GM21723 (cell line): Measurements from ENCODE around the gene FAM3A.
"Not testable (repeated sequence)": the region's sequence is repeated elsewhere in the genome, so short reads cannot be mapped to it uniquely, and the experiment has no call there.

ENCODE experiments used
- ATAC-seq: cut with Tn5 transposase; IDR thresholded peaks from one replicate; pipeline ENCODE4 v1.9.1; 2021; ENCODE audit warnings: mild to moderate bottlenecking, moderate library complexity; ENCODE audit not compliant: unreplicated experiment

Gene FAM3A

DNA sequence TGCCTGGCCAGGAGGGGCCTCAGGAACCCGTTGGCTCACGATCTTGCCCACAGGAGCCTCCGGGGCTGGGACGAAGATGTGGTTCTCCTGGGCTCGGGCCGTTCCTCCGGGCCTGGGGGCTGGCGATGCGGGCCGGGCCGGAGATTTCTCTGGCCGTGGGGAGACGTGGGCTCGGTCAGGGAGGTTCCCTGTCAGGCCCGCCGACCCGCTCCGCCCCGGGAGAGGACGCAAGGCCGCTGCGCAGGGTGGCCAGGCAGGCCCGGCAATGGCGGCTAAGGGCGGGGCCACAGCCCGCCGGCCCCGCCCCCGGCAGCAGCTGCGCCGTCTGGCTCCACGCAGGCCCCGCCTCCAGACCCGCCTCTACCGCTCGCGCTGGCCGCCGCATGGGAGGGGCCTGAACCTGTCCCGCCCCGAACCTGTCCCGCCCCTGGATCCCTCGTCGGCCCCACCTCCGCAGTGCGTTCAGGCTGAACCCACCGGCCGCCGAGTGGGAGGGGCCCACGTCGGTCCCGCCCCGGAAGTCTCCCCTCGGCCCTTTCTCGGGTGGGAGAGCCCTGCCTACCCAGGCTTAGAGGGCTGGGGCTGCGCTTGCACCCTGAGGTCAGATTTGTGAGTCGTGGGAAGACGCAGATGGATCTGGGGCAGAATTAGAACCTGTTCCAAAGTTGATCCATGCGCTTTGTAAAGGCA, at the start of gene FAM3A:
Gene FAM3A, minus strand, starts transcription at position 267 of the 690 bp plus-strand sequence. CDS start 460 bp downstream, outside the sequence.
- ATAC-seq = peak; percentile 91

- ATAC-seq = not testable (repeated sequence)
These were observed 46.3 kb upstream of the FAM3A start for GRCh38 chrX:154562295-154562694.

- ATAC-seq = not testable (repeated sequence)
These were observed 44.3 kb upstream of the FAM3A start for GRCh38 chrX:154560326-154560725.

GRCh38 chrX:154558896-154559295, 42.9 kb upstream of the FAM3A start:
- not testable (repeated sequence) for ATAC-seq

DNA sequence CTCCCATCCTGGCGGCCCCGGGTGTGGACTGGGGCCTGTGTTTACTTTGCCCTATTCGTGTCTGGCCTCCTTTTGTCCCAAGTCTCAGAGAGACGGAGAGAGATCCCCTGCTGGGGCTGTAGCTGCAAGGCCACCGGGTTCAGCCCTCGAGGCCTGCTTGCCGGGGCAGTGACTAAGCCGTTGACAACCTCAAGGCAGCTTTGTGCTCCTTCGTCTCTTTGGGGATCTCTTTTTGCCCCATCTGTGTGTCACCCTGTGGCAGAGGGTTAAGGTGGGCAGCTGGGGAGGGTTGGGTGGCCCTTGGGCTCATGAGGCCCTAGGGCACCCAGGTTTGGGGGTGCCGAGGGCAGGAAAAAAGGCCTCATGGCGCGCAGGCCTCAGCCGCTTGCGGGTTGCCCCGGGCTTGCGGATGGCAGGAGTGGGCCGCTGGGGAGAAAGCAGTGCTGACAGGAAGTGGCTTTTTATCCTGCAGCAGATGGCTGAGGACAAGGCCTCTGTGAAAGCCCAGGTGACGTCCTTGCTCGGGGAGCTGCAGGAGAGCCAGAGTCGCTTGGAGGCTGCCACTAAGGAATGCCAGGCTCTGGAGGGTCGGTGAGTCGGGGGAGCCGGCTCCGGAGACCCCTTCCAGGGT, 42.1 kb upstream of the FAM3A start:
- ATAC-seq = not testable (repeated sequence)

DNA sequence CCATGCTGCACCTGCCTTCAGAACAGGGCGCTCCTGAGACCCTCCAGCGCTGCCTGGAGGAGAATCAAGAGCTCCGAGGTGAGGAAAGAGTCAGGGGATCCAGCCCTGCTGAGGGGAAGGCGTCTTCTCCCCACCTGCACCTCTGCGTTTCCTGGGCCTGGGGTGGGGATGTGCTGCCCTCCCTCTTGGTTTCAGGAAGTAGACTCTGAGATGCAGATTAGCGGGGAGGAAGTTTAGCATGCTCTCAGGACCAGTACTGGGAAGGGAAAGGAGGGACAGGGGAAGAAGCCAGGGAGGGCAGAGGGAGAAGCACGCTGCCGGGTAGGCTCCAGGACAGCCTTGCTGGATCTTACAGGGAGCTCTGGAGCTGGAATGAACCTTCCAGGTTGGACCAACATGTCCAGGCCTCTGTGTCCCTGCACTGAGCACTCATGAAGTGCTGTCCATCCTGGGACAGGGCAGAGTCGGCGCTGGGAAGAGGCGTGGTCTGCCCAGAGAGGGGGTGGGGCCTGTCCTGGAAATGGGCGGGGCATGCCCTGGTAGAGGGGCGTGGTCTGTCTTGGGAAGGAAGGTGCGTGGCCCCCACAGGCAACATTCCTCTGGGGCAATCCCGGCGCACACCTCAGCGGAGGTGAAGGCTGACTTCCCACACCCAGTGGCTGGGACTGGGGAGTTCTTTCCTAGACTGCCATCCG, 36.2 kb upstream of the FAM3A start:
- not testable (repeated sequence) for ATAC-seq

DNA sequence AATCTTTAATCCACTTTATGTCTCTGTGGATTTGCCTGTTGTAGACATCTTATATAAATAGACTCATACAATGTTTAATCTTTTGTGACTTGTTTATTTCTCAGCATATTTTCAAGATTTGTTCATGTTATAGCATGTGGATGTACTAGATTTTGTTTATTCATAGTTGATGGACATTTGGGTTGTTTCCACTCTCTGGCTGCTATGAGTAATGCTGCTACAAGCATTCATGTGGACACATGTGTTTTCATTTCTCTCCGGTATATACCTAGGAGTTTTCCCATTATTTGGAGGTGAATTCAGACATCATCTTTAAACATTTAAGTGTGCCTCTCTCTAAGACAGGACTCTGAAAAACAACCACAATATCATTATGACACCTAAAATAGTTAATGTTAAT, 33.7 kb upstream of the FAM3A start:
- no peak for ATAC-seq

DNA sequence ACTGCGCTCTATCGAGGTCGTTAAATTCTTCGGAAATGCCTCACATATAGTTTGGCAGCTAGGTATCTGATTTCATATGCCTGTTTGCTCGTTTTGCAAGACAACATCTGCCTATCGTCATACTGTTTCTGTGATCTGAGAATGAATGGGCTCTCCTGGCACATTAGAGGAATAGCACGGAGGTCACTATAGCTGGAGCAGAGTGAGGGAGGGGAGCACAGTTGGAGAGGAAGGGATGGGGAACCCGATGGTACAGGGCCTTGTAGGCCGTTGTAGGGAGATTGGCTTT, 31.9 kb upstream of the FAM3A start:
- ATAC-seq = no peak

DNA sequence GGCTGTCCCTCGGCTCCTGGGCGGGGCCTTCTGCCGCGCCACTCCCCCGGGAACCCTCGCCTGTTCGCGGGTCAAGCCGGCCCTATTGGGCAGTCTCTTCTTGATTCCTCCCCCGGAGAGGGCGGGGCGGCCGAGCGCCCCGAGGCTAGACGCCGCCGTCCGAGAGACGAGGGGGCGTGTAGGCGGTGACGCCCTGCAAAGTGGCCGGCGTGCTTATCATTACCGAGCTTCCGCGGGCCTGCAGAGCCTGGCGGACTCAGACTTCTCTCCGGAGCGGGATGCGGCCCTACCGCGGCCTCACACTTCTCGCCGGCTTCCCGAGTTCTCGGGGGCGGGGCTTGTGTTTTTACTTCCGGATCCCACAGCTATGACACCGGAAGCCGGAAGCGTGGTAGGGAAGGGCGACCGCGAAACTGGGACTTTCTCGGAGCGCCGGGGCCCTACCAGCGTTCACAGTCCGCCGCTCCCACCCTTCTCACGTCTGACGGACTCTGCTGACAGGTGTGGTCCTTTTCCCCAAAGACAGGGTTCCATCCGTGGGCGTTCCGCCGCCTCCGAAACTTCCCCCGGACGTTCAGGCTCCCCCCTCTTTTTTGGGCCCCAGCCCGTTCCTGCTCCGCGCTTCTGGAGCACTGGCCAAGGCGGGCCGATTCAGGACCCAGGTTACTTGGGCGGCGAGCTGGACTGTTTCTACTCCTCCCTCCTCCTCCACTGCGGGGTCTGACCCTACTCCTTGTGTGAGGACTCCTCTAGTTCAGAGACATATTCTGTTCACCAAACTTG, 31.4 kb upstream of the FAM3A start, which contains the start of gene IKBKG:
Gene IKBKG, plus strand, starts transcription at position 376 of the 783 bp plus-strand sequence. CDS start 4,383 bp downstream, outside the sequence.
- peak; percentile 82 for ATAC-seq

DNA sequence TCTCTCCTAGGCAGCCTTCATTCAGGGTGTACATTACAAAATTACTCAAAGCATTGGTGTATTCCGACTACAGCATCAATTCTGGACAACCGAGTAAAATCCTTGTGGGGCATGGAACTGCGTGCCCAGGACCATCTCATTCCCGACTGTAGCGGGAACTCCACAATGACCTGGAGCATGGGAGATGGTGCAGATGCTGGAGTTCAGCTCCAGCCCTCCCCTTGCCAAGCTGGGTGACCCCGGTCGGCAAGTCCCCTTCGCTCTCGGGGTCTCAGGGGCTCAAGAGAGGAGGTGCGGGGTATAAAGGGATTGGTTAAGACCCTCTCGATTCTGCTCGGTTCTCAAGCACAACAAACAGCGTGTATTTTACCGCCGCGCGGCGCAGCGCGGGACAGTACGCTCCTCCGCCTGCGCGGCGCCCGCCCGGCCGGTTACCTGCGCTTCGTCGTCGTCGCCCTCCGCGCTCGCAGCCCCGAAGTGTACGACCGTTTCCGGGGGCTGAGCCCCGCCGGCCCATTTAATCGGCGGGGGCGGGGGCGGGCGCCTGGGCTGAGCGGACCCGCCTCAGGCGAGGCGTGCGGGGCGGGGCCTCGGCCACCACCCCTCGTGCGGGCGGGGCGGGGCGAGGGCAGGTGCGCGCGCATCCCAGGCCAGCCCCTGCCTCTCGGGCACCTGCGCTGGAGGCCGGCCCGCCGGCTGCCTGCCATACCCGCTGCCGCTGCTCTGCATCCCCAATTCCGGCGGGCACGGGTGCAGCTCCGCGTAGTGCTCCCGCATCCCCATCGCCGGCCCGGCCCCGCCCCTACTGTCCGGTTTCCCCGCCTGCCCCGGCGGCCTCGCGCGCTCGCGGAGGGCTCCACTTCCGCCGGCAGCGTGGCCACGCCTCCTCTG, 30.6 kb upstream of the FAM3A start, which contains the start of gene G6PD:
Gene G6PD, minus strand, starts transcription at position 493 of the 891 bp plus-strand sequence. CDS start 691 bp downstream, outside the sequence.
- ATAC-seq = peak; percentile 52

DNA sequence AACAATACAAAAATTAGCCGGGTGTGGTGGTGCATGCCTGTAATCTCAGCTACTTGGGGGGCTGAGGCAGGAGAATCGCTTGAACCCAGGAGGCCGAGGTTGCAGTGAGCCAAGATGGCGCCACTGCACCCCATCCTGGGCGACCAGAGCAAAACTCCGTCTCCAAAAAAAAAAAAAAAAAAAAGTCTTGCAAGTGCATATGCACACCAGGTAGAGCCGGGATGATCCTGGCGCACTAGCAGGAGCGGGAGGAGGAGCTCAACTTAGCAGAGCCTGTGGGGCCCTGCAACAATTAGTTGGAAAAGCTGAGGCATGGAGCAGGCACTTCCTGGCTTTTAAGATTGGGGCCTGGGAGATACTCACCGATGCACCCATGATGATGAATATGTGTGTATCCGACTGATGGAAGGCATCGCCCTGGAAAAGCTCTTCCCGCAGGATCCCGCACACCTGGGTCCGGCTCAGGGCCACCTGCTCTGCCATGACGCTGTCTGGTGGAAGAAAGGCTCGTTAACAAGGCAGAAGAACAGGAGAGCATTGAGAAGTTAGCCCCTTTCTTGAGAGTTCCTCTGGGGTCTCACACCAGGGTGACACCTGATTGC, 29.7 kb upstream of the FAM3A start:
- ATAC-seq = no peak

- ATAC-seq = no peak
These were observed 26.8 kb upstream of the FAM3A start for GRCh38 chrX:154542723-154543424.

DNA sequence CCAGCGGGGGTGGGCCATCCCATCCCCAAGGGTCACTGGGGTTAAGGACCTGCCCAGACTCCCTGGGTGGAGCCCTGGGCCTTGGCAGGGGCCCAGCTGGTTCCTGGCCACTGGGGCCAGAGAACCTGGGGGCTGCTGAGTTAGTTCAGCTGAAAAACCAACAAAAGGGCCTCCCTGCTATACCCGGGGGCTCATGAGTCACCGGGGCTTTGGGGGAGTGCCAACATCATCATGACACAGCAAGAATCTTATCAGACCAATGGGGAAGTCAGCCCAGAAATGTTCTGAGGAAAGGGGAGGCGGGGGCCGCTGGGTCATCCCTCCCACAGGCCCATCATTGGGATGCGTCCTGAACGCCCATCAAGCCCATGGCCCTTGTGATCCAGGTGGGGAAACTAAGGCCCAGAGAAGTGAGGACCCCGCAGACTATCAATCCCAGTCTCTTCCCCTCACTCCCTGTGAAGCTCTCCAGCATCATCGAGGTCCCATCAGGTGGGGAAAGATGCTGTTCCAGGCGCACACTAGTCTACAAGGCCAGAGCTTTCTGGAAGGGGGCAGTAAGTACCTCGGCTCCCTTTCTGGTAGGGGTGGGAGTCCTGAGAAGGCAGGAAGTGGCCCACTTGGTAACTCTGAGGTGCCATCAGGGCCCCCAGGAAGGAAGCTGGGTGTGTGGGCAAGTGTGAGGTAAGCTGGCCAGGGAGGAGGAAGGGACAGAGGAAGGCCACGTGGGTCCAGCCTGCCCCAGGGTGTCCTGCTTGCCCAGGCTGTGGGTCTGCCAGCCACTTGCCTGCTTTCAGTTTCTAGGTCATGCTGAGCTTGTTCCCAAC, 26.1 kb upstream of the FAM3A start:
- ATAC-seq = no peak

- no peak for ATAC-seq
These were observed 25.5 kb upstream of the FAM3A start for GRCh38 chrX:154541589-154541895.

GRCh38 chrX:154540897-154541535, 25.0 kb upstream of the FAM3A start:
- ATAC-seq = no peak

DNA sequence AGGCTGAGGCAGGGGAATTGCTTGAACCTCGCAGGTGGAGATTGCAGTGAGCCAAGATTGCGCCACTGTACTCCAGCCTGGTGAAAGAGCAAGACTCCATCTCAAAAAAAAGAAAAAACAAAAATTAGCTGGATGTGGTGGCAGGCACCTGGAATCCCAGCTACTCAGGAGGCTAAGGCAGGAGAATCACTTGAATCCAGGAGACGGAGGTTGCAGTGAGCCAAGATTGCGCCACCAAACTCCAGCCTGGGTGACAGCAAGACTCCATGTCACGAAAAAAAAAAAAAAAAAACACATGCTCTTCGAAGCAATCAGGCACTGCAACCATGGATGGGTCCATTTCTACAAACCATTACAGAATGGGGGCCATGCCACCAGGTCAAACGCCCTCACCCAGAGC, 24.3 kb upstream of the FAM3A start:
- not testable (repeated sequence) for ATAC-seq

DNA sequence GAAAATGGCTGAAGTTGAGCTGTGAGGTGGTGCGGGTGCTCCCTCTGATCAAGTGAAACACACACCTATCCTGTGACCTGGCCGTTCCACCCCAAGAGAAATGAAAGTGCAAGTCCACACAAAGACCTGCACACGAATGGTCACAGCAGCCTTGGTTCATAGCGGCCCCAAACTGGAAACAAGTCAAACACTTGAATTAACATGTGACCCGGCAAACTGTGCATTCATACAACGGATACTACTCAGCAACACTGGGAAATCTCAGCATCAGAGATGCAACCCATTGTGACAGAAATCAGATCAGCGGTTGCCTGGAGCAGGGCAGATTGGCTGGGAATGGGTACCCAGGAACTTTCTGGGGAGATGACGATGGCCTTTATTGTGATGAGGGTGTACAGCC, 23.0 kb upstream of the FAM3A start:
- no peak for ATAC-seq

DNA sequence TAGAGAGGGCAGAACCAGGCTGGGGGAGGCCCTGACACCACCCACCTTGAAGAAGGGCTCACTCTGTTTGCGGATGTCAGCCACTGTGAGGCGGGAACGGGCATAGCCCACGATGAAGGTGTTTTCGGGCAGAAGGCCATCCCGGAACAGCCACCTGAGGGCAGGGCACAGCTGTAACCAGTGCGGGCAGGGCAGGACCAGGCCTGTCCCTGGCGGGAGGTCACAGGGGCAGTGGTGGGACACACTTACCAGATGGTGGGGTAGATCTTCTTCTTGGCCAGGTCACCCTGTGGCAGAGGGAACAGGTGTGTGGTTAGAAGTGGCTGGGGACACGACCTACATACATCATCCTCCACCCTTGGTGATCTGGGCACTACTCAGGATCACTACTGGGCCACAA, 19.9 kb upstream of the FAM3A start:
- ATAC-seq = no peak
